ENCODE measurements around the gene GABRR1. TPM values are rescaled to one million over a fixed set of nuclear protein-coding genes. Genes with fewer than 3 reads are reported as not detected.

The GABRR1 gene
- total and polyA plus RNA-seq, 4 donors, result 0.79 to 1.8 (median 1.6) TPM; not detected in 1

DNA sequence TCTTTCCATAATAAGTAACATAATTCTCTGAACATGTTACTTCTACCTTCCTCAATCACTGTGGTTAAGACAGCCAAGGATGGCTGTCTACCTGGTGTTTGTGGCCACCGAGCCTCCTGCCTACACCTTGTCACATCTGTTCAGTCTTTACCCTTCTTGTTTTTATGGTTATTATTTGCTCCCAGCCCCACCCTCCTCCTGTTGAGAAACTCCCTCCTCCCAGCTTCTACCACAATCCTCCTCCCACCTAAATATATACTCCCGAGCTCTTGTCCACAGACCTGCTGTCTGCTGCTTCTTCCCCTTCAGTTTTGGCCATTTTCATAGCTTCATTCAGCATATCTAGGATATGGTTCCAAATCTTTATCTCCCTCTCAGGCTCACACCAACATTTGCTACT, 35.7 kb upstream of the GABRR1 start:
- ATAC-seq (ENCODE audit: low FRiP score), result no peak
- Histone ChIP-seq H3K27me3 (ENCODE audit: control insufficient read depth in 1 of 2, insufficient read depth in 2 of 2, low read length in 1 of 2) (no peaks in the 10 kb centered on the region), H3K9me3 (ENCODE audit: control insufficient read depth, low read length) (no peaks in the 10 kb centered on the region), H3K27ac (ENCODE audit: low read depth in 1 of 2, low read length in 2 of 2) (no peak overlapping the region), H3K4me3 (ENCODE audit: low read length in 2 of 2) (no peak overlapping the region), H3K36me3 (ENCODE audit: control insufficient read depth in 1 of 2, insufficient read depth in 2 of 2, low read length in 1 of 2) (peaks cover 0 to 2% of the 10 kb centered on the region in 2 donors), H3K4me1 (ENCODE audit: control insufficient read depth in 1 of 2, insufficient read depth in 2 of 2, low read length in 2 of 2) (no peaks in the 10 kb centered on the region)
- WGBS, 2 donors, result 84 to 87% methylated on average over 2 of the region's 2 CpGs
- intact Hi-C loops (cut with DNase I), result no loop called here
- no peak for DNase-seq

DNA sequence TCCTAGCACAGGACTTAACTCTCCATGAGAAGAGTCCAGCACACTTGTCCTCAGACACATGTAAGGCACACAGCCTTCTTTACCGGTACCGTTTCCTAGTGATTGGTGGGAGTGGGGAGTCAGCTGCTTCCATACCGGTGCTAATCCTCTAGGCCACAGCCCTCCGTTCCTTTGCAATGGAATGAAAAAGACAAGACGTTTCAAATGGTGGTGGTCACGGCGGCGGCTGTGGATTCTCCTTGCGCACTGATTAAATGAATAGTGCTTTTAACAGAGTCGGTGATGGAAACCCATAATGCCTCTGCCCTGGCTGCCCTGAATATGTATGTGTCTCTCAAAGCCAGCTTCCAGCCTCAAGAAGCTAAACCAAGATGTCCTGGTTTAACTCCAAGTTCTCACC, 34.8 kb upstream of the GABRR1 start:
- ATAC-seq (ENCODE audit: low FRiP score) (no peak), DNase-seq (no peak)
- no peaks in the 10 kb centered on the region for H3K27me3 ChIP-seq (ENCODE audit: control insufficient read depth in 1 of 2, insufficient read depth in 2 of 2, low read length in 1 of 2)

DNA sequence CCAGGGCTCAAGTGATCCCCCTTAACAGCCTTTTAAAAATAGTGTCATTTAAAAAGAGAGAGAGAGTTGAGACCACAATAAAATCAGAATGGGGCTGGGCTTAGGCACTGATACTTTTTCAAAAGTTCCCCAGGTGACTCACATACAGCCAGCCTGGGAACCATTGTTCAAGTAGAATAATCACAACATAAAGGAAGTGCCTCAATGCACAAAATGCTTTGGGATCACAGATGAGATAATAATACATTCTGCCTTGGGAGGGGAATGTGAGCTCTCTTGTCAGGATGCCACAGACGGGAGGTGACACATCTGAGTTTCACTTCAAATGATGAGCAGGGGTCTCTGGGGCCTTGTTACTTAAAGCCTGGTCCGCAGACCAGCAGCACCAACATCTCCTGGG, 34.0 kb upstream of the GABRR1 start:
- WGBS, 2 donors, result 96 to 98% methylated on average over 2 of the region's 2 CpGs
- Histone ChIP-seq H3K27ac (ENCODE audit: low read depth in 1 of 2, low read length in 2 of 2) (no peak overlapping the region), H3K9me3 (ENCODE audit: control insufficient read depth, low read length) (no peaks in the 10 kb centered on the region), H3K4me1 (ENCODE audit: control insufficient read depth in 1 of 2, insufficient read depth in 2 of 2, low read length in 2 of 2) (no peaks in the 10 kb centered on the region), H3K4me3 (ENCODE audit: low read length in 2 of 2) (no peak overlapping the region), H3K27me3 (ENCODE audit: control insufficient read depth in 1 of 2, insufficient read depth in 2 of 2, low read length in 1 of 2) (no peaks in the 10 kb centered on the region), H3K36me3 (ENCODE audit: control insufficient read depth in 1 of 2, insufficient read depth in 2 of 2, low read length in 1 of 2) (no peaks in the 10 kb centered on the region)
- ATAC-seq (ENCODE audit: low FRiP score) (no peak), DNase-seq (no peak)
- intact Hi-C loops (cut with DNase I), result no loop called here

More for the DNA sequence above, 34.8 kb upstream of the GABRR1 start:
- intact Hi-C loops (cut with DNase I), result no loop called here
- Histone ChIP-seq H3K9me3 (ENCODE audit: control insufficient read depth, low read length) (no peaks in the 10 kb centered on the region), H3K36me3 (ENCODE audit: control insufficient read depth in 1 of 2, insufficient read depth in 2 of 2, low read length in 1 of 2) (no peaks in the 10 kb centered on the region), H3K27ac (ENCODE audit: low read depth in 1 of 2, low read length in 2 of 2) (no peak overlapping the region), H3K4me1 (ENCODE audit: control insufficient read depth in 1 of 2, insufficient read depth in 2 of 2, low read length in 2 of 2) (no peaks in the 10 kb centered on the region), H3K4me3 (ENCODE audit: low read length in 2 of 2) (no peak overlapping the region)
- WGBS, 2 donors, result 96 to 97% methylated on average over 10 of the region's 10 CpGs

- no peaks in the 10 kb centered on the region for H3K4me1 ChIP-seq (ENCODE audit: control insufficient read depth in 1 of 2, insufficient read depth in 2 of 2, low read length in 2 of 2)
- no peak overlapping the region for H3K4me3 ChIP-seq (ENCODE audit: low read length in 2 of 2)
- no peaks in the 10 kb centered on the region for H3K27me3 ChIP-seq (ENCODE audit: control insufficient read depth in 1 of 2, insufficient read depth in 2 of 2, low read length in 1 of 2)
- no peaks in the 10 kb centered on the region for H3K9me3 ChIP-seq (ENCODE audit: control insufficient read depth, low read length)
- no peak for DNase-seq
- no peak for ATAC-seq (ENCODE audit: low FRiP score)
- H3K27ac ChIP-seq (ENCODE audit: low read depth in 1 of 2, low read length in 2 of 2), result no peak overlapping the region
- WGBS, 2 donors, result 74 to 85% methylated on average over 7 of the region's 7 CpGs
- intact Hi-C loops (cut with DNase I), result no loop called here
- no peaks in the 10 kb centered on the region for H3K36me3 ChIP-seq (ENCODE audit: control insufficient read depth in 1 of 2, insufficient read depth in 2 of 2, low read length in 1 of 2)
Observed at GRCh38 chr6:89250239-89250638, 33.1 kb upstream of the GABRR1 start.

GRCh38 chr6:89244241-89244985, 27.3 kb upstream of the GABRR1 start:
- DNase-seq (no peak), ATAC-seq (ENCODE audit: low FRiP score) (no peak)
- Histone ChIP-seq H3K27ac (ENCODE audit: low read depth in 1 of 2, low read length in 2 of 2) (no peak overlapping the region), H3K4me3 (ENCODE audit: low read length in 2 of 2) (no peak overlapping the region), H3K4me1 (ENCODE audit: control insufficient read depth in 1 of 2, insufficient read depth in 2 of 2, low read length in 2 of 2) (no peaks in the 10 kb centered on the region), H3K9me3 (ENCODE audit: control insufficient read depth, low read length) (no peaks in the 10 kb centered on the region), H3K36me3 (ENCODE audit: control insufficient read depth in 1 of 2, insufficient read depth in 2 of 2, low read length in 1 of 2) (no peaks in the 10 kb centered on the region), H3K27me3 (ENCODE audit: control insufficient read depth in 1 of 2, insufficient read depth in 2 of 2, low read length in 1 of 2) (no peaks in the 10 kb centered on the region)
- WGBS, 2 donors, result 75 to 81% methylated on average over 5 of the region's 5 CpGs
- intact Hi-C loops (cut with DNase I), result loop anchor here in 1 of 2 donors (5.0 kb wide), 1 partner anchor 262 kb away; no protein-coding TSS in a partner anchor

DNA sequence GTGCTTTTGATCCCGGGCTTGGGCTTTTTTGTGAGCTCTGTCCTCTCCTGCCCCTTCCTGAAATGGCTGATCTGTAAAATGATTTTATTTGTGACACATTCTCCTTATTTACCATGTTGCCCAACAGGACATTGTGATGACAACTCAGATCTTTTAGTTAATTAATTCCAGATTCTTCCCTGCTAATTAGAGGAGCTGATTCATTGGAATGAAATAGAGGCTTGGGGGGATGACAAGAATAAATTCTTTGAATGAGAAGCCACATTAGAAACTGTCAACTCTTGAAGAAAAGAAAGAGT, 26.1 kb upstream of the GABRR1 start:
- no peaks in the 10 kb centered on the region for H3K27me3 ChIP-seq (ENCODE audit: control insufficient read depth in 1 of 2, insufficient read depth in 2 of 2, low read length in 1 of 2)
- WGBS, 2 donors, result 62 to 70% methylated on average over 1 of the region's 1 CpG
- no peak for ATAC-seq (ENCODE audit: low FRiP score)
- no peaks in the 10 kb centered on the region for H3K9me3 ChIP-seq (ENCODE audit: control insufficient read depth, low read length)
- intact Hi-C loops (cut with DNase I), result loop anchor here (2.0 to 5.0 kb wide), 3 partner anchors 120 to 261 kb away; no protein-coding TSS in a partner anchor
- H3K4me3 ChIP-seq (ENCODE audit: low read length in 2 of 2), result no peak overlapping the region
- H3K4me1 ChIP-seq (ENCODE audit: control insufficient read depth in 1 of 2, insufficient read depth in 2 of 2, low read length in 2 of 2), result no peaks in the 10 kb centered on the region
- H3K36me3 ChIP-seq (ENCODE audit: control insufficient read depth in 1 of 2, insufficient read depth in 2 of 2, low read length in 1 of 2), result no peaks in the 10 kb centered on the region
- no peak overlapping the region for H3K27ac ChIP-seq (ENCODE audit: low read depth in 1 of 2, low read length in 2 of 2)
- DNase-seq, result no peak

DNA sequence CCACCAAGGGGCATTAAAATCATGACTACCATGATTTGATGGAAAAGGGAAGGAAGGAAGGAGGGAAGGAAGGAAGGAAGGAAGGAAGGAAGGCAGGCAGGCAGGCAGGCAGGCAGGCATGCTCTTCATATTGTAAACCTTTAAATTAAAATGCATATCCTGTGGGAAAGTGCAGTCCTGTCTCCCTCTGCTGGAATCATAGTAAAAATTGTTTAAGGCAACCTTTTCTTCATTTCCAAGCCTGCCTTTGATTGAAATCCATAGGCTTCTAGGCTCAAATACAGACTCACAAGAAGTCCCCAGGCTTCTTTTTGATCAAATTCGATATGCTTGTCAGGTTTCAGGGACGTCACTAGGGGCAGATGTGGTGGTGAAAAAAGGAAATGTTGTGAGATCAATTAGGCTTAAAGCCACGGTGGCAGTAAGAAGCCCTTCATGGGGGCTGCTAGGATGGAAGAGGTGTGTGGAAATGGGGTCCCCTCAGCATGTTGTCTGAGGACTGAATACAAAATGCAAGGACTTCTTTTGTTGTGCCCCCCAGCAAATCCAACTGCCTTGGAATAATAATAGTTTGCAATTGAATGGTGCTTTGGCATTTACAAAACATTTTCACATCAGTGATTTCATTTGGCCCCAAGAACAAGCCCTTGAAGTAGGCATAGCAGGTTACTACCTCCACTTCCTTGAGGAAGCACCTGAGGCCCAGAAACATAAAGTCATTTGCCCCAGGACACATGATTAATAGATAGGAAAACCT, 25.6 kb upstream of the GABRR1 start:
- H3K36me3 ChIP-seq (ENCODE audit: control insufficient read depth in 1 of 2, insufficient read depth in 2 of 2, low read length in 1 of 2), result no peaks in the 10 kb centered on the region
- intact Hi-C loops (cut with DNase I), result loop anchor here (2.0 to 5.0 kb wide), 3 partner anchors 120 to 260 kb away; no protein-coding TSS in a partner anchor
- ATAC-seq (ENCODE audit: low FRiP score) (no peak), DNase-seq (no peak)
- no peaks in the 10 kb centered on the region for H3K27me3 ChIP-seq (ENCODE audit: control insufficient read depth in 1 of 2, insufficient read depth in 2 of 2, low read length in 1 of 2)
- no peaks in the 10 kb centered on the region for H3K9me3 ChIP-seq (ENCODE audit: control insufficient read depth, low read length)
- no peak overlapping the region for H3K27ac ChIP-seq (ENCODE audit: low read depth in 1 of 2, low read length in 2 of 2)
- H3K4me1 ChIP-seq (ENCODE audit: control insufficient read depth in 1 of 2, insufficient read depth in 2 of 2, low read length in 2 of 2), result no peaks in the 10 kb centered on the region
- WGBS, 2 donors, result 15 to 20% methylated on average over 3 of the region's 3 CpGs
- no peak overlapping the region for H3K4me3 ChIP-seq (ENCODE audit: low read length in 2 of 2)

- H3K36me3 ChIP-seq (ENCODE audit: control insufficient read depth in 1 of 2, insufficient read depth in 2 of 2, low read length in 1 of 2), result no peaks in the 10 kb centered on the region
- ATAC-seq (ENCODE audit: low FRiP score) (no peak), DNase-seq (no peak)
- H3K4me3 ChIP-seq (ENCODE audit: low read length in 2 of 2), result no peak overlapping the region
- no peak overlapping the region for H3K27ac ChIP-seq (ENCODE audit: low read depth in 1 of 2, low read length in 2 of 2)
- intact Hi-C loops (cut with DNase I), result no loop called here
- no peaks in the 10 kb centered on the region for H3K4me1 ChIP-seq (ENCODE audit: control insufficient read depth in 1 of 2, insufficient read depth in 2 of 2, low read length in 2 of 2)
- no peaks in the 10 kb centered on the region for H3K27me3 ChIP-seq (ENCODE audit: control insufficient read depth in 1 of 2, insufficient read depth in 2 of 2, low read length in 1 of 2)
- 93% methylated on average over 3 of the region's 3 CpGs for WGBS, 2 donors
- peaks cover 1% of the 10 kb centered on the region for H3K9me3 ChIP-seq (ENCODE audit: control insufficient read depth, low read length)
Observed at GRCh38 chr6:89239338-89239737, 22.2 kb upstream of the GABRR1 start.

- no peaks in the 10 kb centered on the region for H3K4me1 ChIP-seq (ENCODE audit: control insufficient read depth in 1 of 2, insufficient read depth in 2 of 2, low read length in 2 of 2)
- intact Hi-C loops (cut with DNase I), result no loop called here
- no peak overlapping the region for H3K27ac ChIP-seq (ENCODE audit: low read depth in 1 of 2, low read length in 2 of 2)
- H3K4me3 ChIP-seq (ENCODE audit: low read length in 2 of 2), result no peak overlapping the region
- no peaks in the 10 kb centered on the region for H3K36me3 ChIP-seq (ENCODE audit: control insufficient read depth in 1 of 2, insufficient read depth in 2 of 2, low read length in 1 of 2)
- no peaks in the 10 kb centered on the region for H3K27me3 ChIP-seq (ENCODE audit: control insufficient read depth in 1 of 2, insufficient read depth in 2 of 2, low read length in 1 of 2)
- ATAC-seq (ENCODE audit: low FRiP score) (no peak), DNase-seq (no peak)
- peaks cover 1% of the 10 kb centered on the region for H3K9me3 ChIP-seq (ENCODE audit: control insufficient read depth, low read length)
Observed at GRCh38 chr6:89237158-89237557, 20.0 kb upstream of the GABRR1 start.
